ENCODE results near the gene OLFM3. TPM values are rescaled to one million over a fixed set of nuclear protein-coding genes. Genes with fewer than 3 reads are reported as not detected.

Gene OLFM3
- total RNA-seq, 1 experiment from 2014 or later: 0.26 TPM

- Histone ChIP-seq H3K27ac (ENCODE audit: insufficient read length, low read depth, low read length) (no peak overlapping the region), H3K4ac (ENCODE audit: low read depth, low read length) (no peak overlapping the region), H3K4me1 (ENCODE audit: insufficient read depth, low read length) (no peaks in the 10 kb centered on the region), H3K23me2 (ENCODE audit: insufficient read length, low read depth, low read length, poor library complexity, severe bottlenecking) (no peaks in the 10 kb centered on the region), H3K14ac (ENCODE audit: insufficient read depth, low read length) (no peak overlapping the region), H2BK120ac (ENCODE audit: low read depth, low read length, poor library complexity, severe bottlenecking) (no peak overlapping the region), H3T11ph (ENCODE audit: low read length) (no peak overlapping the region), H2BK12ac (ENCODE audit: insufficient read length, low read depth, low read length) (no peak overlapping the region), H3K23ac (ENCODE audit: insufficient read length, low read depth, low read length) (no peak overlapping the region), H2BK5ac (ENCODE audit: insufficient read length, low read length) (no peak overlapping the region), H2BK20ac (ENCODE audit: low read depth, low read length, poor library complexity, severe bottlenecking) (no peak overlapping the region), H4K5ac (ENCODE audit: insufficient read length, low read depth, low read length) (no peak overlapping the region), H3K4me2 (ENCODE audit: insufficient read depth, insufficient read length, low read length) (no peak overlapping the region), H2AK5ac (ENCODE audit: insufficient read length, low read length) (no peak overlapping the region), H4K8ac (replicated peaks; ENCODE audit: insufficient read length, low read depth, low read length) (no peak overlapping the region), H3K9me3 (ENCODE audit: control insufficient read depth, low read depth, low read length) (no peaks in the 10 kb centered on the region), H2AFZ (ENCODE audit: low read length) (no peak overlapping the region), H2BK15ac (ENCODE audit: low read depth, low read length) (no peak overlapping the region), H3K18ac (ENCODE audit: insufficient read length, low read depth, low read length) (no peak overlapping the region), H3K79me1 (ENCODE audit: insufficient read depth, low read depth, low read length, poor library complexity, severe bottlenecking) (no peaks in the 10 kb centered on the region), H3K56ac (ENCODE audit: insufficient read length, low read depth, low read length) (no peak overlapping the region), H4K91ac (ENCODE audit: insufficient read length, low read depth, low read length) (no peak overlapping the region), H4K20me1 (ENCODE audit: control insufficient read depth, insufficient read depth, insufficient read length) (no peaks in the 10 kb centered on the region), H3K27me3 (ENCODE audit: insufficient read depth, low read length) (no peaks in the 10 kb centered on the region), H3K79me2 (ENCODE audit: insufficient read depth, low read length) (no peaks in the 10 kb centered on the region), H3K9ac (ENCODE audit: extremely low read depth, insufficient read length, low read length) (no peak overlapping the region)
- no peak overlapping the region for H3K4me3 Mint-ChIP-seq
- no peak for TF ChIP-seq CTCF (conservative IDR thresholded peaks at IDR 0.05)
- H3K27me3 Mint-ChIP-seq (ENCODE audit: low read depth): no peaks in the 10 kb centered on the region
- DNase-seq: no peak
- no peaks in the 10 kb centered on the region for H3K9me3 Mint-ChIP-seq
- H3K4me1 Mint-ChIP-seq: no peaks in the 10 kb centered on the region
- no peak overlapping the region for H3K27ac Mint-ChIP-seq
- H3K36me3 Mint-ChIP-seq (ENCODE audit: insufficient read depth in 1 of 3, low read depth in 3 of 3): no peaks in the 10 kb centered on the region
- WGBS (ENCODE audit: extremely low coverage, insufficient read length, low lambda C conversion rate): no CpG with 5 or more reads among the region's 2 CpGs
Measured at GRCh38 chr1:101756411-101756810, 240.3 kb downstream of the OLFM3 start.
